Measurements from ENCODE around the gene LASP1NB. TPM values are rescaled to one million over a fixed set of nuclear protein-coding genes. Genes with fewer than 3 reads are reported as not detected.
"Not testable (repeated sequence)": the region's sequence is repeated elsewhere in the genome, so short reads cannot be mapped to it uniquely, and the experiment has no call there.

Gene LASP1NB

GRCh38 chr17:38959508-38959907, 34.1 kb downstream of the LASP1NB start:
- no peak for DNase-seq (ENCODE audit: low spot score)

GRCh38 chr17:38960402-38960801, 35.0 kb downstream of the LASP1NB start:
- DNase-seq (ENCODE audit: low spot score): no peak

- DNase-seq (ENCODE audit: low spot score): no peak
Observed at GRCh38 chr17:38961413-38961812, 36.0 kb downstream of the LASP1NB start.

- DNase-seq (ENCODE audit: low spot score): peak; percentile 96
Observed at GRCh38 chr17:38967290-38967738, 41.9 kb downstream of the LASP1NB start, which contains the start of gene FBXO47. TSS of gene FBXO47 (minus strand) at chr17:38967403. CDS start at chr17:38963025, 4,378 bp downstream.

GRCh38 chr17:38969281-38969680, 43.9 kb downstream of the LASP1NB start:
- no peak for DNase-seq (ENCODE audit: low spot score)

GRCh38 chr17:38970128-38970527, 44.7 kb downstream of the LASP1NB start:
- DNase-seq (ENCODE audit: low spot score): no peak

- no peak for DNase-seq (ENCODE audit: low spot score)
Observed at GRCh38 chr17:38970804-38971203, 45.4 kb downstream of the LASP1NB start.

- not testable (repeated sequence) for DNase-seq (ENCODE audit: low spot score)
Observed at GRCh38 chr17:38976187-38976551, 50.8 kb downstream of the LASP1NB start.

GRCh38 chr17:38978180-38978579, 52.8 kb downstream of the LASP1NB start:
- DNase-seq (ENCODE audit: low spot score): no peak

Other genes starting within 250 kb of the LASP1NB start
- 20.0 TPM for gene MLLT6, start 220.3 kb upstream of the LASP1NB start, total RNA-seq (ENCODE audit: insufficient read depth, low replicate concordance)
- gene CISD3, start 195.3 kb upstream of the LASP1NB start, total RNA-seq (ENCODE audit: insufficient read depth, low replicate concordance): 2.2 TPM
- gene PCGF2, start 177.3 kb upstream of the LASP1NB start, total RNA-seq (ENCODE audit: insufficient read depth, low replicate concordance): 7.0 TPM
- gene PSMB3, start 172.9 kb upstream of the LASP1NB start, total RNA-seq (ENCODE audit: insufficient read depth, low replicate concordance): 97.7 TPM
- gene PIP4K2B, start 126.1 kb upstream of the LASP1NB start, total RNA-seq (ENCODE audit: insufficient read depth, low replicate concordance): 48.6 TPM
- 17.6 TPM for gene CWC25, start 100.3 kb upstream of the LASP1NB start, total RNA-seq (ENCODE audit: insufficient read depth, low replicate concordance)
- 1,829 TPM for gene RPL23, start 71.9 kb upstream of the LASP1NB start, total RNA-seq (ENCODE audit: insufficient read depth, low replicate concordance)
- 266 TPM for gene LASP1, start 55.6 kb upstream of the LASP1NB start, total RNA-seq (ENCODE audit: insufficient read depth, low replicate concordance)
- not detected for gene FBXO47, start 41.8 kb downstream of the LASP1NB start, total RNA-seq (ENCODE audit: insufficient read depth, low replicate concordance)
- gene PLXDC1, start 226.0 kb downstream of the LASP1NB start, total RNA-seq (ENCODE audit: insufficient read depth, low replicate concordance): 9.9 TPM
- gene ARL5C, start 240.5 kb downstream of the LASP1NB start, total RNA-seq (ENCODE audit: insufficient read depth, low replicate concordance): 2.6 TPM

Measured in umbilical cord (tissue), 2 donors.